ENCODE data around the gene SLC25A3.

- TF ChIP-seq CTCF (IDR thresholded peaks at IDR 0.05) (no peak), POLR2A (IDR thresholded peaks at IDR 0.05) (no peak), EP300 (IDR thresholded peaks at IDR 0.05) (no peak)
Observed at GRCh38 chr12:98561846-98562245, 31.6 kb upstream of the SLC25A3 start.

All from tibial nerve (tissue), 4 donors.